Motor neuron (in vitro differentiated cells): ENCODE results near the gene NOXO1. TPM values are rescaled to one million over a fixed set of nuclear protein-coding genes. Genes with fewer than 3 reads are reported as not detected.
"Not testable (repeated sequence)": the region's sequence is repeated elsewhere in the genome, so short reads cannot be mapped to it uniquely, and the experiment has no call there.

Source experiments
- ATAC-seq, 8 experiments: fragments of 200-7000 bp; cut with Tn5 transposase; replicated peaks in 6 of 8; 2 replicates each; pipeline ENCODE4 v1.8.0; 2021; ENCODE audit warnings: mild to moderate bottlenecking in 8 of 8, moderate library complexity in 8 of 8
- H3K27ac ChIP-seq, 2 donors: fragments of 250-450 bp; sonication (Bioruptor Pico); 2 replicates each; pipeline ENCODE4 v1.9.0; 2021; ENCODE audit warnings: antibody characterized with exemption in 2 of 2, mild to moderate bottlenecking in 2 of 2, moderate library complexity in 1 of 2
- H3K4me1 ChIP-seq, 2 donors: fragments of 250-450 bp; sonication (Bioruptor Pico); replicated peaks in 1 of 2; 2 replicates each; pipeline ENCODE4 v1.6.1; 2021; ENCODE audit warnings: antibody characterized with exemption in 2 of 2, mild to moderate bottlenecking in 2 of 2, moderate library complexity in 1 of 2
- H3K4me3 ChIP-seq, 5 donors: fragments of 250-450 bp; sonication (Bioruptor Pico); 2 replicates each; pipeline ENCODE4 v1.9.0; 2021; ENCODE audit warnings: antibody characterized with exemption in 5 of 5, mild to moderate bottlenecking in 5 of 5, moderate library complexity in 4 of 5
- WGBS, 10 experiments: fragments of 450-650 bp; shearing (Covaris generic); methylation state at CpG; one replicate each; pipeline ENCODE4 v1.0.0; 2022; 5-methylcytosine and 5-hydroxymethylcytosine counted together
- in situ Hi-C, 9 experiments: fragments of 400-800 bp; cut with MboI; loops; one replicate each; pipeline ENCODE4 v1.15.0; 2021; ENCODE audit warnings: low sequenced_read_pairs in 9 of 9, low pct_unique_long_range_greater_than_20kb in 2 of 9; ENCODE audit not compliant: unreplicated experiment in 9 of 9
- total RNA-seq, 8 experiments: library from RNA; unstranded; fragments of 300-600 nt; gene quantifications; 2 replicates each; pipeline versions ENCODE4 v1.2.3 to v1.2.4, GENCODE V29; 2022

Gene NOXO1
- total RNA-seq, 8 experiments from 2014 or later: 0.21 to 0.73 (median 0.26) TPM; not detected in 4

GRCh38 chr16:1971796-1972489, 9.3 kb downstream of the NOXO1 start, which contains the start of gene TBL3:
TBL3 (plus strand) TSS chr16:1972053; CDS start chr16:1972165, 112 bp downstream.
- Histone ChIP-seq H3K4me1 (peaks cover 5 to 15% of the 10 kb centered on the region in 2 donors), H3K27ac (peak within 1 kb of the TSS; percentile 96), H3K4me3 (peak within 1 kb of the TSS; percentile 81 to 98 (median 92))
- ATAC-seq: peak; percentile 80 to 92 (median 88)
- 0 to 2% (median 0%) methylated on average over 1 to 25 of the region's 78 CpGs; no CpG with 5 or more reads in 5 of the 10 experiments for WGBS, 10 experiments
- in situ Hi-C loops: no loop called here

- Histone ChIP-seq H3K27ac (no peak overlapping the region), H3K4me1 (peaks cover 16 to 24% of the 10 kb centered on the region in 2 donors), H3K4me3 (no peak overlapping the region)
- 73 to 100% (median 78%) methylated on average over 1 to 14 of the region's 41 CpGs; no CpG with 5 or more reads in 6 of the 10 experiments for whole genome bisulfite sequencing, 10 experiments
- ATAC-seq: no peak
- in situ Hi-C loops: no loop called here
Measured at GRCh38 chr16:1968146-1968953, 12.9 kb downstream of the NOXO1 start.

- 85 to 100% (median 93%) methylated on average over 1 to 6 of the region's 6 CpGs; no CpG with 5 or more reads in 5 of the 10 experiments for WGBS, 10 experiments
- Histone ChIP-seq H3K4me1 (peaks cover 20 to 22% of the 10 kb centered on the region in 2 donors), H3K27ac (no peak within 1 kb of the TSS), H3K4me3 (peak within 1 kb of the TSS; percentile 69 to 96 (median 89))
- in situ Hi-C loops: no loop called here
- peak in 1 of 8 experiments; percentile 0 for ATAC-seq
Measured at GRCh38 chr16:1966460-1966859, 14.8 kb downstream of the NOXO1 start, which contains the start of gene RNF151. RNF151 (plus strand) TSS chr16:1966856; CDS start chr16:1966882, 26 bp downstream.

GRCh38 chr16:1965396-1966001, 15.8 kb downstream of the NOXO1 start:
- WGBS, 10 experiments: 0 to 61% (median 11%) methylated on average over 1 to 12 of the region's 24 CpGs; no CpG with 5 or more reads in 5 of the 10 experiments
- Histone ChIP-seq H3K4me1 (peaks cover 20 to 21% of the 10 kb centered on the region in 2 donors), H3K4me3 (peak overlapping the region; percentile 69 to 96 (median 89)), H3K27ac (peak overlapping the region; percentile 88 to 94)
- in situ Hi-C loops: no loop called here
- no peak for ATAC-seq

GRCh38 chr16:1964506-1965395, 16.5 kb downstream of the NOXO1 start, which contains the start of gene RPS2:
RPS2 (minus strand) TSS chr16:1964826; CDS start chr16:1964625, 201 bp downstream.
- ATAC-seq: peak; percentile 55 to 91 (median 88)
- Histone ChIP-seq H3K4me3 (peak within 1 kb of the TSS; percentile 69 to 96 (median 89)), H3K27ac (peak within 1 kb of the TSS; percentile 88 to 94), H3K4me1 (peaks cover 25 to 26% of the 10 kb centered on the region in 2 donors)
- in situ Hi-C loops: no loop called here
- 0 to 4% (median 0%) methylated on average over 2 to 16 of the region's 97 CpGs; no CpG with 5 or more reads in 5 of the 10 experiments for WGBS, 10 experiments

- 0 to 47% (median 6%) methylated on average over 3 to 19 of the region's 44 CpGs; no CpG with 5 or more reads in 1 of the 10 experiments for WGBS, 10 experiments
- peak overlapping the region; percentile 62 to 94 for H3K27ac ChIP-seq
- H3K4me3 ChIP-seq: peak overlapping the region; percentile 69 to 96 (median 89)
- H3K4me1 ChIP-seq: peaks cover 25 to 28% of the 10 kb centered on the region in 2 donors
- peak in 6 of 8 experiments; percentile 0 to 27 (median 2) for ATAC-seq
- in situ Hi-C loops: no loop called here
Measured at GRCh38 chr16:1963806-1964505, 17.3 kb downstream of the NOXO1 start.

GRCh38 chr16:1962161-1963153, 18.8 kb downstream of the NOXO1 start:
- in situ Hi-C loops, ATAC-seq, H3K27ac ChIP-seq: not testable (repeated sequence)
- WGBS, 10 experiments: 42 to 83% (median 67%) methylated on average over 1 to 8 of the region's 37 CpGs; no CpG with 5 or more reads in 5 of the 10 experiments
- Histone ChIP-seq H3K4me1 (peaks cover 25 to 30% of the 10 kb centered on the region in 2 donors), H3K4me3 (peak overlapping the region in 2 of 5 donors; percentile 89 to 96)

- in situ Hi-C loops: no loop called here
- H3K4me3 ChIP-seq: no peak overlapping the region
- ATAC-seq: no peak
Measured at GRCh38 chr16:1961651-1962067, 19.6 kb downstream of the NOXO1 start.

GRCh38 chr16:1960665-1961630, 20.3 kb downstream of the NOXO1 start:
- ATAC-seq: peak in 3 of 8 experiments; percentile 5 to 9 (median 8)
- WGBS, 10 experiments: 0 to 60% (median 36%) methylated on average over 1 to 7 of the region's 20 CpGs; no CpG with 5 or more reads in 2 of the 10 experiments
- in situ Hi-C loops: no loop called here
- peaks cover 24 to 28% of the 10 kb centered on the region in 2 donors for H3K4me1 ChIP-seq
- H3K27ac ChIP-seq: no peak overlapping the region
- H3K4me3 ChIP-seq: peak overlapping the region in 4 of 5 donors; percentile 71 to 93 (median 90)

More at GRCh38 chr16:1961651-1962067, 19.6 kb downstream of the NOXO1 start:
- peaks cover 25 to 30% of the 10 kb centered on the region in 2 donors for H3K4me1 ChIP-seq
- H3K27ac ChIP-seq: no peak overlapping the region
- WGBS, 10 experiments: 33 to 100% (median 53%) methylated on average over 1 to 3 of the region's 6 CpGs; no CpG with 5 or more reads in 7 of the 10 experiments
